NCI-H1048 (cell line): ENCODE measurements around the gene FBXO31.
"Not testable (repeated sequence)": the region's sequence is repeated elsewhere in the genome, so short reads cannot be mapped to it uniquely, and the experiment has no call there.

Experiments
- DNase-seq: peaks from one replicate; lab custom pipeline; 2025; lab: John Stamatoyannopoulos, UW

FBXO31 gene

DNA sequence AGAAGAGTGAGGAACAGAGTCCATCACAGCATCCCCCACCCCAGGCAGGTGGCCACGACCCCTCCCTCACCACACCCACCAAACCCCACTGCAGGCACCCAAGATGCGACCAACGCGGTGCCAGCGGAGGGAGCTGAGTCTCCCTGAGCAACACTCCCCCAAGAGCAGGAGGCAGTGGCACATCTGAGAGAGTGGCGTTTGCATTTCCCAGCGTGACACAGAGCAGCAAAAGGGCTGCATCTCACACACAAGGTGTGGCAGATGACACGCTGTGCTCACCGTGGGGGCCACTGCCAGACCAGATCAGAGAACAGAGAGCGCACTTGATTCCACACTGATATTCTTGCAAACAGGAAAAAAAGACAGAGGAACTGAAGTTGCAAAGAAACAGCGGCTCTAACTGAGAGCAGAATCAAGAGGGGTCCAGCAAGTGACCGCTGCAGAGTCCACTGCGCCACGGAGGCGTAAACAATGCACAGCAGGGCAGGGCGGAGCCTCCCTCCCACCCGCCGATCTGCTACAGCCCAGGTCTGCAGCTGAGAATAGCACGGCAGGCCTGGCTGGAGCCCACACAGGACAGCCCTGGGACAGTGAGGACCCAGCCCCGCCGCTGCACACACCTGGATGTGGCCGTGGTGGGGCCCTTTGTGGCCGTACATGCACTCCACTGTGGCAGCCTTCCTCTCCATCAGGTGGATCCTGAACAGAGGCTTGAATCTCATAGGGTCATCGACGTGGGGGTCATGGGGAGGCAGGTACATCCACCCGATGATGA lies 40.4 kb downstream of the FBXO31 start:
- DNase-seq = no peak

DNA sequence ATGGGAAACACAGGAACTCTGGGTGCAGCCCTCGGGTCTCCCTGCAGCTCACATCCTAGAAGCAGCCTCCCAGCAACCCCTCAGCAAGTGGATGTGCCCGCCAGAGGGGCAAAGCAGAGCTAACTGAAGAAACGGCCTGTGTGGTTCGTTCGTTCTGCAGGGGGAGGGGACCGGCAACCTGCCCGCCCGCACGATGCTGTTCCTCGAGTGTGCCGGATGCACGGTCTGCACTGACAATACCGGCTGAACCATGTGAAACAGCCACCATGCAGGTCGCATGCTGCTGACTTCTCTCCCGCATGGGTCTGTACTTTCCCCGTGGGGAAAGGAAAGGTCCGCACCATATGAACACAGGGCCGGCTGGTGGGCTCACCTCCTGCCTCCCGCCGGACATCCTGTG lies 41.1 kb downstream of the FBXO31 start:
- DNase-seq = no peak

DNA sequence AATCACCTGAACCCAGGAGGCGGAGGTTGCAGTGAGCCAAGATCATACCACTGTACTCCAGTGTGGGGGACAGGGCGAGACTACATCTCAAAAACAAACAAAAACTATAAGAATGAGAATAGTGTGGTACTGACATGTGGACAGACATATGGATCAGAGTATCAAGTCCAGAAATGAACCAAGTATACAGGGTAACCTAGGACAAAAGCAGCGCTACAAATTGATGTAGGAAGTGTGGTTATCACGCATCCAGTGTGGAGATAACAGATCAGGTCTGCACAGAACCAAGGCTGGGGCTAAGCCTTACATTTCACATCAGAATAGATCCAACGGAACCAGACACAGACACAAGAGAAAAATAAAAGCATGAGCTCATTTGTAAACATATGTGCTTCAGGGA lies 43.4 kb downstream of the FBXO31 start:
- no peak for DNase-seq

DNA sequence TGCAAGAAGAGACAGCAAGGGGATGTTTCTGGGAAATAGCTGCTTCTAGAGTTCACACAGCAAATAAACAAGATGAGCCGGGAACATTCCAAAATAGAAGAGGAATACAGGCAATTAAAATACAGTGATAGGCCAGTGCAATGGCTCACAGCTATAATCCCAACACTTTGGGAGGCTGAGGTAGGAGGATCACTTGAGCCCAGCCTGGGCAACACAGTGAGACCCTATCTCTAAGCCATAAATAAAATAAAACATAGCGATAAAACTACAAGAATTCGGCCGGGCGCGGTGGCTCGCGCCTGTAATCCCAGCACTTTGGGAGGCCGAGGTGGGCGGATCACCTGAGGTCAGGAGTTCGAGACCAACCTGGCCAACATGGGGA lies 43.9 kb downstream of the FBXO31 start:
- DNase-seq = not testable (repeated sequence)

DNA sequence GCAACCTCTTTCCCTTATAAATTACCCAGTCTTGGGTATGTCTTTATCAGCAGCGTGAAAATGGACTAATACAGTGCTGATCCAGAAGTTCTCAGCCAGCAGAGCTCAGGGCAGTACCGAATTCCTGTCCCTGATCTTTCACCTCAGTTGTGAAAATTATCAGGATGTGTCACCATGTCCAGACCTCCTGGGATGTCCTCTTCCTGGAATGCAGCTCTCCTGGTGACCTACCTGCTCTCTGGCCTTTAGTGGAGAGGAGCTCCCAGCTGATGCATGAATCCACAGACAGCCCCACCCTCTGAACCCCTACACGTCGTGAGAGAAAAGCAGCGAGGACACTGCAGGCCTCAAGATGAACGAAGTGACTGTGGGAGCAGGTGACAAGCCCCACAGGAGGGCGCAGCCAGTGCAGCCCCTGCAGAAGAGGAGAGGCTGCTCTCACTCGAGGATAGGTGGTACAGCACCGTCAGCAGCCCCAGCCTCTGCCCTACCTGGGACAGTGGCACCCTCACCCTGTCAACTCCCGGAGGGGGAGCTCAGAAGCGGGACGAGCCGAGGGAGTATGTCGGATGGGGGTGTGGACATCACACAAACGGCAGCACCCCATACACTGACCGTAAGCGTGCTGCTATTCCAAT lies 44.4 kb downstream of the FBXO31 start:
- DNase-seq = no peak

DNA sequence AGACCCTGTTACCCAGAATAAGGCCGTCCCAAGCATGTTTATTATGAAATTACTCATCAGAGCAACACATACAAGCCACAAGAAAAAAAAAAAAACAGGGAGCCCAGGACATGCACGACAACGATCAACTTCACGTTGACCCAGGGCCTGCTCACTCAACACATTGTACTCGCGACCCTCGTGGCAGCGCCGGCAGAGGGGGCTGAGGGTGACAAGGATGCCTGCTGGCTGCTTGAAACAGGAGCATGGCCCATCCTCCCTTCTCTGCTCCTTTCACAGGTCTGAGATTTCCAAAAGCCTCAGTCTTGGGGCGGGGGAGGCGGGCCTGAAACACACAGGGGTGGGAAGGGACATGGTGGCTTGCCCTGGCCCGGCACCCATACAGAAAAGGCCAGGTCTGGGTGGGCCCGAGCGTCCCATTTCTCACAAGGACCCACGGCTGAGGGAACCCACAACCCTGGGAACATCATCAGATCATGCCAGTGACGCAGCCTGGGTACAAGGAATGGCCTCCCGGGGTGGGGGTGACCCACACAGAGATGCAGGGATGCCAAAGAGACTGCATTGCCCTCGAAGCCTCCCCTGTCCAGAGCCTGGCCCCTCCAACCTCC lies 45.3 kb downstream of the FBXO31 start:
- DNase-seq = no peak

DNA sequence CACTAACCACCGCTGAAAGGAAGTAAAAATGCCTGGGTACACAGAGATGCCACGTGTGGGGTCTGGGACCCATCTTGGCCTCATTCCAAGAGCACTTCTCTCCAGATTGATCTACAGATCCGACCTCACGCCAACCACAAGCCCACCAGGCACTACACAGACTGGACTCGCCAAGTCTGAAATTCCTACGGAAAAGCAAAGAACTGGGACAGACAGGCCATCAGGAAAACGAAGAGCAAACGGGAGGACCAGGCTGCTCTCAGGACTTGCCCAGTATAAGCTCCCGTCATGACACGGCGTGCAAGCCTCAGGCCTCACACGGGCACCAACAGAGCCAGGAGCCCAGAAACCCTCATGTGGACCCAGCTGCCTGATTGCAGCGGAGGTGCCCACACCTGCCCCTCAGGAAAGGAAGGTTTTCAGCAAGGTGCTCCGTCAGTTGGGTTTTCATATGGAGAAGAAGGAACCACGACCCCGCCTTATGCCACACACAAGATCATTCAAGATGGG lies 46.3 kb downstream of the FBXO31 start:
- no peak for DNase-seq

DNA sequence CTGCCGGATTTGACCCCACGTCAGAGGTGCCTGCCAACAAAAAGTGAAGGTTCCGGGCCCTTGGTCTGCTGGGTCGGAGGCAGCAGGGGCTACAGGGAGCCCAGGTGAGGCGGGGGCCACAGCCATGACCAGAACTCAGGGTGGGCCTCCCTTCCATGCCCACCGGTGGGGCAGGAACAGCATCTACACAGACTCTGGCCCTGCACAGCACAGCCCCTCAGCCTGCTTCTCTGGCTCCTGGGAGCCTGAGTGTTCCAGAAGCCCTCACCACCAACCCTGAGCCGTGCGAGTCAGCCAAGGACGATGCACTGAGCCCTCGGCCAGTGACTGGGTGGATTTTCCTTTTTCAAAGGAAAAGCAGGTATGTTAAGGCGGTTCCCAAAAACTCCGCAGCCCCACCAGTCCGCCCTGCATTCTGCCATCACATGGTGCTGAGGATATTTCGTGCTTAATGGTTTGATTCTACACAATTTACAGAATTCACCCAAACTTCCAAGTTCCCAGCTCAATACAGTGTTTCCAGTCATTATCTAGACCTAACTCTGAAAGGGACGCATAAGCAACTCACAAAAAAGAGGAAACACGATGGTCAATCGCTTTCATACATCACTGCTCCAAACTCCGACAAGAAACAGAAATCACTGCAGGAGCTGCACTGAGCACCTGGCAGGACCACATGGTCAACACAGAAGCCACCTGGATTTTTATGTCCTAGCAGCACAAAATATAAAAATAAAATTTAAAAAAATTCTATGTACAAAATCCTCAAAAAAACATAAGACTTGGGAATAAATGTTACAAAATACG lies 46.9 kb downstream of the FBXO31 start:
- DNase-seq = no peak

DNA sequence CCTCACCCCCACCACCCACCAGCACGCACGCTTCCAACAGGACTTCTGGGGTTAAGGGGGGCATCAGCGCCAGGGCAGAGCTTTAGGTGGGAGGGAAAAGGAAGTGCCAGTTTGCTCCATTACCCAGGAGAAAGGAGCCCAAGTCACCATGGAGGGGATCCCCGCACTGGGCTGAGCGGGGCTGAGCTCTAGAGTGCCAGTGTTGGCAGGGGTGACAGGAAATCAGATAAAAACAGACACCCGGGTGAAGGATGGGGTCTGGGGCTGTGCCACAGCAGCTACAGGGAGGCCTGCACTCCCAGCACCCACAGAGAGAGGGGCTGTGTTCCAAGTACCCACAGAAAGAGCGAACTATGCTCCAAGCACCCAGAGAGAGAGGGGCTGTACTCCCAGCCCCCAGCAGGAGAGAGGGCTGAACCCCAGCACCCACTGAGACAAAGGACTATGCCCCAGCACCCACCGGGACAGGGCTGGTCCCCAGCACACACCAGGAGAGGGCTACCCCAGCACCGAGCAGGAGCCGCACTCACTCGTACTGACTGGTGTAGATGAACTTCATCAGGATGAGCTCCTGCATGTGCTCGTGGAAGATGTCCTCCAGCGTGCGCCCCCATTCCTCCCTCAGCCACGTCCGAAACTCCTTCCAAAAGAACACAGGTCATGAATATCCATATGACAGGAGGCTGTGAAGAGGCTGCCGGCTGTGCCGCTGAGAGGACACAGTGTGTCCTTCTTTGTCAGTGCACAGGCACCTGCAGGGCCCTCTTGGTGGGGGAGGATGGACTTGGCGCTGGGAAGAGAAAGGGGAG lies 47.7 kb downstream of the FBXO31 start:
- DNase-seq = no peak

DNA sequence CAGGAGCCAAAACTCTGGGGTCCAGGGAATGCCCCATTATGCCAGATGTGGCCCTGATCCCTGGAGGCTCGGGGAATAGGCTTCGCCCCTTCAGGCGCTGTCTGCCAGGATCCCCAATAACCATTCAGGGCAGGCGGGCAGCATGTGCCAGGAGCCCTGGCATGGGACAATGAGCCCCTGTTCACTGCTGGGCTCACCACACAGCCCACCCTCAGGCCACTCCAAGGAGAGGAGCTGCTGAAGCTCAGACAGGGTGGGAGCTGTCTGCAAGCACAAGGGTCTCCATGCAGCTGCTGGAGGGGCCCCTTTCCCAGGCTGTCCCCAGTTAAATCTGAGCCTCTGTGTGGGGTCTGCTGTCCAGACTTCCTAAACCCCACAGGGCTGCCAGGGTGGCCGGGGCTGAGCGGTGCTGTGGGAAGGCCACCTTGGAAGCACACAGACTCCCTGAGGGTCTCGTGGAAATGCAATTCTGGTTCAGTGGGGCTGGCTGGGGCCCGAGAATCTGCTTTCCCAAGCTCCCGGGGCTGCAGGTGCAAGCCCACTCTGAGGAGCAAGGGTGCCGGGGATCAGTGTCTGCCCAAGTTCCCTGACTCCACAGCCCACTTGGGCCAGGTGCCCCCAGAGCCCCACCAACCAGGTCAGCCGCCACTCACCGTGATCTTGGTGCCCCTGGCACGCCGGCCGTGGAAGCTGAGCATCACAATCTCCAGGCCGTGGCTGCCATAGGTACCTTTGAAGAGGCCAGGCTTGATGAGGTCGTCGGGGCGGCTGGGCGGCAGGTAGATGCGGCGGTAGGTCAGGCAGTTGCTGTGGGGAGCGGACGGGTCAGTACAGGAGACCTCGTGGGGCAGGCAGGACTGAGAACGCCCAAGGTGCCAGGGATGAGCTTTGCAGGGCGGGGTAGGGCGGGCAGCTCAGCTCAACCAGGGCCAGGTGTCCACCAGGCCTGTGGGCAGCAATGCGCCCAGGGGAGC lies 48.6 kb downstream of the FBXO31 start:
- no peak for DNase-seq

DNA sequence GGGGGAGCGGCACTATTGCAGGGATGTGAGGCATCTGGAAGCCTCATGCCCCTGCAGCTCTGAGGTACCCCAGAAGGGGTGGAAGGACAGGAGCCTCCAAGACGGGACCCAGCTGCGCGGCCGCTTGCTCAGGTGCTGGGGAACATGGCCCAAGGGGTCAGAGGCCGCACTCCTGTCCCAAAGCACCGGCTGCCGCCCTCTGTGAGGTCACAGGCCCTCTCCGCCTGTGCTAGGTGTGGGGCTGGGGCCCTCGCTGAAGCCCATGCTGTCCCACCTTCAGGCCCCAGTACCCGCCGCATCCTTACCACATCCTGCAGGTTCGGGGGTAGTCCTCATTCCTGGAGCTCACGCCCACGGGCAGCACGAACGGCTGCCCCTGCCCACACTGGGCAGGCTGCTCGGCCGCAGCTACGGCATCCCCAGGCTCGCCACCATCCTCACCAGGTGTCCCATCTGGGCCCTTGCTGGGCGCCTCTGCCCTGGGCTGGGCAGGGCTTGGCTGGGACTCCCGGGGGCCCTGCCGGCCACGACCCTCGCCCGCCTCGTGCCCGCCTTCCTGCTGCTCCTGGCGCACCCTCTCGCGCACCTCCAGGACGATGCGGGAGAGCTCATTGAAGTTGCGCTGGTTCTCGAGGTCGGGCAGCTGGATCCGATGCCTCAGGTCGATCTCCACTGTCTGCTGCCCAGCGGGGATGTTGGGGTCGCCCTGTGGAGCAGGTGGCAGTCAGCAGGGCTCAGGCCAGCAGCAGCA lies 49.8 kb downstream of the FBXO31 start:
- DNase-seq = no peak

DNA sequence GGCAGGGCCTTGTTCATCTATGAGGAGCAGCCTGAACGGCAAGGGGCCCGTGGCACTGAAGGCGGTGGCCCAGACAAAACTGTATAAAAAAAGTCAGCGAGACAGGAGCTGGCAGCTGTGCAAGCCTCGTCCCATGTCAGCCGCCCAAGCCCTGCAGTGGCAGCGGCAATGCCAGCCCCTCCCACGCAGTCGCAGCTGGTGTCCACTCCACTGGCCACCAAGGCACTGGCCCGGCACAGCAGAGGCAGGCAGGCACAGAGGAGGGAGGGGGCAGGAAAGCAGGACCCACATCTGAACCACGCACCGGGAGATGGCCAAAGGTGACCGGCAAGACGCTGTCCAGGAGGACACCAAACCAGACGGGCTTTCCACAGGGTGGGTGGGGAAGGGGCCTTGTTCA lies 50.5 kb downstream of the FBXO31 start:
- no peak for DNase-seq

DNA sequence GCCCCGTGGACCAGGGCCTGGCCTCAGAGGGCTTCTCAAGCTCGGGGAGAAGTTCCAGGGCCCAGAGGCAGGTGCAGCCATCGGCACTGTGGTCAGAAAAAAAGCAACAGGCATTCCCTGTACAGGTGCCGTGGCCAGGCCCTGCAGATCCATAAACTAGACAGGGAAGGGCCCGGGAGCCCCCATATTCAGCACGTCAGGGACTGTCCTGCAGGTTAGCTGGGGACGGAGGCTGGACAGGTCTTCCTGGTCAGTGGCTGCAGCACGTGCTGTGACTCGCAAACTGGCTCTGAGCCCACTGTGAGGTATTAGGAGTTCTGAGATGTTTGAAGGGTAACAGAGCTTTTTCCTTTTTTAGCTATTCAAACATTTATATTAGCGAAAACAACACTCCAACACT lies 51.4 kb downstream of the FBXO31 start:
- DNase-seq = no peak

DNA sequence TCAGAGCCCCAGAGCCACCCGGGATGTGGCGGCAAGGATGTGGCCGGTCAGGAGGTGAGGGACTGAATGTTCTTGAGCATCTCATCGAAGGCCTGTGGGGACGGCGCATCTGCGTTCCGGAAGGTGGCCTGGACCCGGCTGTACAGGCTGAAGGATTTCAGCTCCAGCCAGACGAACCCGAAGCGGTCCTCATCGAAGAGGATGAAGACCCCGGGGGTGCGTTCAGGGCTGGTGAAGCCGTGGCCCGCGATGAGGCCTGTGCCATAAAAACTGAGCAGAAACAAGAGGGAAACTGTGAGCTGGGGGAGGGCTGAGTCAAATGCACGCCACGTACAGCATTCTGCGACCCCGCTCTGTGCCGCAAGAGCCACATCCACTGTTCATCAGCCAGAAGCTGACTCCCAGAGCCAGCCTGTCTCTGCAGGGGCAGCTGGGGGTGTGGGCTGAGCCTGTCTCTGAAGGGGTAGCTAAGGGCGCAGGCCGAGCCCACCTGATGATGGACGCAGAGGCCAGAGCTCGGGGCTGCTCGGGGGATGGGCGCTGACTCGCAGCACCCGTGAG lies 52.3 kb downstream of the FBXO31 start:
- no peak for DNase-seq

DNA sequence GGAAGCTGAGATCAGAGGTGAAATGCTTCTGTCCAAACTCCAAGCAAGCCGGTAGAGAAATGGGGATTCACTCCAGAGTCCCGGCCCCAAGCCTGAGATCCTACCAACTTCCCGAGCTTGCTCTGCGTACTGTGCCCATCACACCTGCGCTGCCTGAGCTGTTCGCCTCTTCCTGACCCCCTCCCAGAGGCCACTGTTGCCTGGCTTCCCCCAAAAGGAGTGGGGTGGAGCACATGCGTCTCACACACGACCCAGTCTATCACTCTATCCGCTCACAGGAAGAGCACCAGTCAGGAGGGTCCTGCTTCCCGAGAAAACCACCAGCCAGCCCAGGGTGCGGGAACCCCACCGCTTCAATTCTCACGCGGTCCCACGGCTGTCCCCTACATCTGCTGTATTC lies 52.9 kb downstream of the FBXO31 start:
- no peak for DNase-seq

DNA sequence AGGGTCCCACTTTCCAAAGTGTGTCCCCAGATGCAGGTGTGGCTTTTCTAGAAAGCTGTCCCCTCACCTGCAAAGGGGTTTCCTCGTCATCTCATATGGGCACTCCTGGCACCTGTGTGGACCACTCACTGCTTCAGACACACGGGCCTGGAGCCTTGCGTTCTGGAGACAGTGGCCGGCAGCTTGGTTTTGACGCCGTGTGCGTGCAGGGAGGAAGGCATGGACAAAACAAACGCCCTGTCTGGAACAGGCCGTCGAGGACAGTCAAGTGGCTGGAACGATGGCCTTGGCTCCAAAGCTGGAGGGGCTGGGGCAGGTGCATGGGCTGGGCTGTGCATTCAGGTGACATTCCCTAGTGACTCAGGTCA lies 53.3 kb downstream of the FBXO31 start:
- no peak for DNase-seq

DNA sequence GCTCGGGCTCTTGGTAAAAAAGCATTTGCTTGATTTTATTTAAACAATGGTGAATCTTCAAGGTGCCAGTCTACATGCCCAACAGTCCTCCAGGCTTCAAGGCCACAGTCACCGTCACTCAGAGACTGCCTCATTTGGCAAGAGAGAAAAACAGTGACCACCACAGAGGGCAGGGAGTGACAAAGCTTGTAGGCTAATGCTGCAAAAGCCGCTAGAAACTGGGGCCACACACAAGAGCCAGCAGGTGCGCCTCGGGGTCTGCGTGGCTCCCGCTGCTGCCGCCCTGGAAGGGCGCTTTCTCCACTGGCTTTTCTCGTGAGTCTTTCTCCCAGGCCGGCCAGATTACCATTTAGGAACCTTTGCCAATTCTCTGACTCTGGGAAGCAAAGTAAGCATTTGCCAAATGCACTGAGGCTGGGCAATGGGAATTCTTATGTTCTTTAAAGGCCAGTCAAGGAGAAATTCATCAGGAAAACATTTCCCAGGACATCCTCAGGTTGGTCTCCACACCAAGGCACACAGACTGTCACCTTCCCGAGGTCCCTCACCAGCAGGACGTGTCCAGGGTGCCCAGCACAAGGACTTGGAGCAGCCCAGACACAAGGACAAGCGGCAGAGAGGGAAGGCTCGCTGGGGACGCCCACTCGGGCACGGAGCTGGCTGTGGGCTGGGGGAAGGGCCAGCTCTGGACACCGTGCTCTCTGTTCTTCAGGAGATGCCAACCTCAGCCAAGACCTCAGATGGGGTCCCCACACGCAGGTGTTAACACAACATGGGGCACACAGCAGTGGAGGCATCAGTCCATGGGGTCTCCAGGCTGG lies 53.9 kb downstream of the FBXO31 start:
- no peak for DNase-seq

DNA sequence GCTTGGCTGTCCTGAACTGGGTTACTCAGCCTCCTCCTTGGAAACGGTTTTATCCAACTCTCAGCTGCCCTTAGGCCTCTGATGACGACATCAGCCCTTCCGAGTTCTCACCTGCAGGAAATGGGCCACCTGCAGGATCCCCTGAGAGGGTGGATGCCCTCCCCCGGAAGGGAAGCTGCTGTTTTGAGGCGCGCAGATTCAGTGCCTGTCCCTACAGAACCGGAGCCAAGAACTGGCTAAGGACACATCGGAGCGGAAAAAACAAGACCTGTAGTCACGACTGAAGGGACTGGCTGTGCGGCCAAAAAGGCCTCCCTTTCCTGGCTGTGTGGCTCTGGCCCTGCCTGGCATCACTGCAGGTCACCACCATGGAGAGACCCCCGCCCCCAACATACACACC lies 54.7 kb downstream of the FBXO31 start:
- DNase-seq = no peak
